ENCODE results near the gene CDH4.

Gene CDH4

DNA sequence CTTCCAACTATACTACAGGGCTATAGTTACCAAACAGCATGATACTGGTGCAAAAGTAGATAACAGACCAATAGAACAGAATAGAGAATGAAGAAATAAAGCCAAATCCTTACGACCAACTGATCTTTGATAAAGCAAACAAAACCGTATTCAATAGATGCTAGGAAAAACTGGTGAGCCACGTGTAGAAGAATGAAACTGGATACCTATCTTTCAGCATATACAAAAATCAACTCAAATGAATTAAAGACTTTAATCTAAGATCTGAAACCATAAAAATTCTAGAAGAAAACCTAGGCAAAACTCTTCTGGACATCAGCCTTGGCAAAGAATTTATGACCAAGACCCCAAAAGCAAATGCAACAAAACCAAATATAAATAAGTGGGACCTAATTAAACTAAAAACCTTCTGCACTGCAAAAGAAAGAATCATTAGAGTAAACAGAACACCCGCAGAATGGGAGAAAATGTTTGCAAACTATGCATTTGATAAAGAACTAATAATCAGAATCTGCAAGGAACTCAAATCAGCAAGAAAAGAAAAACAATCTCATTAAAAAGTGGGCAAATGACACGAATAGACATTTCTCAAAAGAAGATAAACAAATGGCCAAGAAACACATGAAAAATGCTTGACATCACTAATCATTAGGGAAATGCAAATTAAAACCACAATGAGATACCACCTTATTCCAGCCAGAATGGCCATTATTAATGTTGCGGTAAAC lies 703.8 kb downstream of the CDH4 start:
- no peaks in the 10 kb centered on the region for H3K9me3 ChIP-seq (ENCODE audit: control insufficient read depth, insufficient read depth, low read depth, low read length)
- peaks cover 4% of the 10 kb centered on the region for H3K4me1 ChIP-seq (ENCODE audit: control insufficient read depth, insufficient read depth, low read length)
- H3K27ac ChIP-seq (ENCODE audit: low read depth, low read length): no peak overlapping the region
- H3K4me3 ChIP-seq (ENCODE audit: low read depth, low read length): no peak overlapping the region
- no peak overlapping the region for H3K9ac ChIP-seq (ENCODE audit: low read length)
- H3K27me3 ChIP-seq (ENCODE audit: control insufficient read depth, insufficient read depth, low read length): 0 out of 2 replicates have a peak, but pooled peaks cover 4% of the 10 kb centered on the region
- H3K36me3 ChIP-seq (ENCODE audit: control insufficient read depth, insufficient read depth, low read length): no peaks in the 10 kb centered on the region

- no peak overlapping the region for H3K27ac ChIP-seq (ENCODE audit: low read depth, low read length)
- H3K9ac ChIP-seq (ENCODE audit: low read length): no peak overlapping the region
- H3K36me3 ChIP-seq (ENCODE audit: control insufficient read depth, insufficient read depth, low read length): no peaks in the 10 kb centered on the region
- H3K4me1 ChIP-seq (ENCODE audit: control insufficient read depth, insufficient read depth, low read length): peaks cover 2% of the 10 kb centered on the region
- 0 out of 2 replicates have a peak, but pooled peaks cover 4% of the 10 kb centered on the region for H3K27me3 ChIP-seq (ENCODE audit: control insufficient read depth, insufficient read depth, low read length)
- H3K4me3 ChIP-seq (ENCODE audit: low read depth, low read length): no peak overlapping the region
- H3K9me3 ChIP-seq (ENCODE audit: control insufficient read depth, insufficient read depth, low read depth, low read length): no peaks in the 10 kb centered on the region
Observed at GRCh38 chr20:61956396-61957342, 704.6 kb downstream of the CDH4 start.

GRCh38 chr20:61957961-61958715 lies 706.1 kb downstream of the CDH4 start:
- Histone ChIP-seq H3K27ac (ENCODE audit: low read depth, low read length) (no peak overlapping the region), H3K36me3 (ENCODE audit: control insufficient read depth, insufficient read depth, low read length) (no peaks in the 10 kb centered on the region), H3K9me3 (ENCODE audit: control insufficient read depth, insufficient read depth, low read depth, low read length) (no peaks in the 10 kb centered on the region), H3K27me3 (ENCODE audit: control insufficient read depth, insufficient read depth, low read length) (0 out of 2 replicates have a peak, but pooled peaks cover 4% of the 10 kb centered on the region), H3K4me1 (ENCODE audit: control insufficient read depth, insufficient read depth, low read length) (no peaks in the 10 kb centered on the region), H3K9ac (ENCODE audit: low read length) (no peak overlapping the region), H3K4me3 (ENCODE audit: low read depth, low read length) (no peak overlapping the region)

- H3K9ac ChIP-seq (ENCODE audit: low read length): no peak overlapping the region
- no peak overlapping the region for H3K4me3 ChIP-seq (ENCODE audit: low read depth, low read length)
- H3K27me3 ChIP-seq (ENCODE audit: control insufficient read depth, insufficient read depth, low read length): 0 out of 2 replicates have a peak, but pooled peaks cover 4% of the 10 kb centered on the region
- H3K27ac ChIP-seq (ENCODE audit: low read depth, low read length): no peak overlapping the region
- H3K9me3 ChIP-seq (ENCODE audit: control insufficient read depth, insufficient read depth, low read depth, low read length): no peaks in the 10 kb centered on the region
- no peaks in the 10 kb centered on the region for H3K36me3 ChIP-seq (ENCODE audit: control insufficient read depth, insufficient read depth, low read length)
- no peaks in the 10 kb centered on the region for H3K4me1 ChIP-seq (ENCODE audit: control insufficient read depth, insufficient read depth, low read length)
Observed at GRCh38 chr20:61958773-61959700, 707.0 kb downstream of the CDH4 start.

DNA sequence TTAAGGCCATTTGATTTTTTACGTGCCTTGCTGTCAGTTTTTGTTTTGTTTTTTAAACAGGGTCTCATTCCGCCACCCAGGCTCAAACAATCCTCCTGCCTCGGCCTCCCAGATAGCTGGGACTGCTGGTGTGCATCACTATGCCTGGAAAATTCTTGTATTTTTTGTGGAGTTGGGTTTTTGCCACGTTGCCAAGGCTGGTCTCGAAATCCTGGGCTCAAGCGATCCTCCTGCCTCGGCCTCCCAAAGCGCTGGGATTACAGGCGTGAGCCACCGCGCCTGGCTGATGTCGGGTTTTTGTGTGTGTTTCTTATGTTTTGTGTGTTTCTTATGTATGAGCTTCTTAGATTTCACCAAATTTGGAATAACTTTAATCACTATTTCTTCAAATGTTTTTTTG lies 708.8 kb downstream of the CDH4 start:
- Histone ChIP-seq H3K36me3 (ENCODE audit: control insufficient read depth, insufficient read depth, low read length) (no peaks in the 10 kb centered on the region), H3K9me3 (ENCODE audit: control insufficient read depth, insufficient read depth, low read depth, low read length) (no peaks in the 10 kb centered on the region), H3K4me3 (ENCODE audit: low read depth, low read length) (no peak overlapping the region), H3K27ac (ENCODE audit: low read depth, low read length) (no peak overlapping the region), H3K27me3 (ENCODE audit: control insufficient read depth, insufficient read depth, low read length) (peaks cover 9% of the 10 kb centered on the region; the same call in 1 of the 2 replicates), H3K4me1 (ENCODE audit: control insufficient read depth, insufficient read depth, low read length) (peaks cover 7% of the 10 kb centered on the region; the same call in 1 of the 2 replicates), H3K9ac (ENCODE audit: low read length) (no peak overlapping the region)

GRCh38 chr20:61963149-61963548 lies 711.1 kb downstream of the CDH4 start:
- H3K36me3 ChIP-seq (ENCODE audit: control insufficient read depth, insufficient read depth, low read length): no peaks in the 10 kb centered on the region

DNA sequence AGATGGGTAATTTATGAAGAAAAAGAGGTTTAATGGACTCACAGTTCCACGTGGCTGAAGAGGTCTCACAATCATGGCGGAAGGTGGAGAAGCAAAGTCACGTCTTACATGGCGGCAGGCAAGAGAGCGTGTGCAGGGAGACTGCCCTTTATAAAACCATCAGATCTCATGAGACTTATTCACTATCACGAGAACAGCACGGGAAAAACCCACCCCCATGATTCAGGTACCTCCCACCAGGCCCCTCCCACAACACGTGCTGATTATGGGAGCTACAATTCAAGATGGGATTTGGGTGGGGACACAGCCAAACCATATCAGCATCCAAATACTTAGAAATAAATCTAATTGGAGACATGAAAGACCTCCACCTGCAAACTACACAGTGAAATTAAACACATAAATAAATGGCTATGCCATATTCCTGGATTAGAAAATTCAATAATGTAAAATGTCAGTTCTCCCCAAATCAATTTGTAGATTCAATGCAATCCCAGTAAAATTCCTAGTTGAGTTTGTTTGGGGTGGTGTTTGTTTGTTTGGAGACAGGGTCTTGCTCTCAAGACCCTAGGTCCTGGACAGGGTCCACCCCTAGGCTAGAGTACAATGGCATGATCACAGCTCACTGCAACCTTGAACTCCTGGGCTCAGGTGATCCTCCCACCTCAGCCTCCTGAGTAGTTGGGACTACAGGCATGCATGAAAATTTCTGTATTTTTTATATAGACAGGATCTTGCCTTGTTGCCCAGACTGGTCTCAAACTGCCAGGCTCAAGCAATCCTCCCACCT lies 712.0 kb downstream of the CDH4 start:
- Histone ChIP-seq H3K36me3 (ENCODE audit: control insufficient read depth, insufficient read depth, low read length) (no peaks in the 10 kb centered on the region), H3K4me3 (ENCODE audit: low read depth, low read length) (no peak overlapping the region), H3K9ac (ENCODE audit: low read length) (no peak overlapping the region), H3K27ac (ENCODE audit: low read depth, low read length) (no peak overlapping the region), H3K9me3 (ENCODE audit: control insufficient read depth, insufficient read depth, low read depth, low read length) (no peaks in the 10 kb centered on the region), H3K27me3 (ENCODE audit: control insufficient read depth, insufficient read depth, low read length) (peaks cover 9% of the 10 kb centered on the region; the same call in 1 of the 2 replicates), H3K4me1 (ENCODE audit: control insufficient read depth, insufficient read depth, low read length) (peaks cover 7% of the 10 kb centered on the region; the same call in 1 of the 2 replicates)

More at GRCh38 chr20:61963149-61963548, 711.1 kb downstream of the CDH4 start:
- Histone ChIP-seq H3K4me3 (ENCODE audit: low read depth, low read length) (no peak overlapping the region), H3K4me1 (ENCODE audit: control insufficient read depth, insufficient read depth, low read length) (peaks cover 7% of the 10 kb centered on the region; the same call in 1 of the 2 replicates), H3K27ac (ENCODE audit: low read depth, low read length) (no peak overlapping the region), H3K27me3 (ENCODE audit: control insufficient read depth, insufficient read depth, low read length) (peaks cover 9% of the 10 kb centered on the region; the same call in 1 of the 2 replicates), H3K9ac (ENCODE audit: low read length) (no peak overlapping the region), H3K9me3 (ENCODE audit: control insufficient read depth, insufficient read depth, low read depth, low read length) (no peaks in the 10 kb centered on the region)

GRCh38 chr20:61964675-61965605 lies 712.9 kb downstream of the CDH4 start:
- no peaks in the 10 kb centered on the region for H3K9me3 ChIP-seq (ENCODE audit: control insufficient read depth, insufficient read depth, low read depth, low read length)
- no peak overlapping the region; the same call in 1 of the 2 replicates for H3K4me3 ChIP-seq (ENCODE audit: low read depth, low read length)
- no peak overlapping the region for H3K9ac ChIP-seq (ENCODE audit: low read length)
- peaks cover 7% of the 10 kb centered on the region; the same call in 1 of the 2 replicates for H3K4me1 ChIP-seq (ENCODE audit: control insufficient read depth, insufficient read depth, low read length)
- no peaks in the 10 kb centered on the region for H3K36me3 ChIP-seq (ENCODE audit: control insufficient read depth, insufficient read depth, low read length)
- no peak overlapping the region for H3K27ac ChIP-seq (ENCODE audit: low read depth, low read length)
- H3K27me3 ChIP-seq (ENCODE audit: control insufficient read depth, insufficient read depth, low read length): peaks cover 9% of the 10 kb centered on the region; the same call in 1 of the 2 replicates
